Psoas muscle (tissue), 8 donors: ENCODE data around the gene RIMS1. TPM values are rescaled to one million over a fixed set of nuclear protein-coding genes. Genes with fewer than 3 reads are reported as not detected.

ENCODE experiments used
- ATAC-seq, 4 donors: fragments of 200-7000 bp; cut with Tn5 transposase; one replicate each; pipeline ENCODE4 v1.9.1; 2020; ENCODE audit warnings: moderate library complexity in 3 of 4, mild to moderate bottlenecking in 2 of 4
- DNase-seq, 2 donors: peaks; one replicate each; pipeline ENCODE4 v3.0.0-alpha.2; 2020
- H3K27ac ChIP-seq: fragments of 200-600 bp; one replicate; pipeline ENCODE4 v1.8.0; 2022
- H3K27me3 ChIP-seq, 3 donors: fragments of 200-600 bp in 1 of 3; one replicate each; pipeline versions ENCODE4 v1.6.1 to v1.8.0; 2013 to 2022; ENCODE audit warnings: low read length in 2 of 3, mild to moderate bottlenecking in 2 of 3, moderate library complexity in 1 of 3; ENCODE audit not compliant: insufficient read depth in 3 of 3
- H3K36me3 ChIP-seq, 2 donors: fragments of 200-600 bp in 1 of 2; one replicate each; pipeline versions ENCODE4 v1.6.1 to v1.8.0; 2013 to 2022; ENCODE audit warnings: low read depth in 1 of 2, mild to moderate bottlenecking in 1 of 2, moderate library complexity in 1 of 2; ENCODE audit not compliant: insufficient read depth in 1 of 2
- H3K4me1 ChIP-seq: fragments of 200-600 bp; one replicate; pipeline ENCODE4 v1.8.0; 2022
- H3K4me3 ChIP-seq: fragments of 200-600 bp; one replicate; pipeline ENCODE4 v1.8.0; 2022; ENCODE audit warnings: mild to moderate bottlenecking
- H3K9me3 ChIP-seq: fragments of 200-600 bp; one replicate; pipeline ENCODE4 v1.8.0; 2022
- WGBS, 3 donors: extraction: QIAGEN DNeasy Blood & Tissue Kit; methylation state at CpG; one replicate each; pipeline versions ENCODE4 v1.1.6 to v1.1.7; 2013; 5-methylcytosine and 5-hydroxymethylcytosine counted together
- intact Hi-C, 2 donors: fragments of 100-400 bp; cut with DNase I; formaldehyde crosslinking; loops; one replicate each; pipeline versions ENCODE4 v1.11.0 to v1.14.2; 2022
- polyA plus RNA-seq, 3 donors: library from polyadenylated mRNA; stranded (reverse); fragments of 200-250 nt; gene quantifications; one replicate each; pipeline ENCODE4 v1.2.3, GENCODE V29; 2013
- total RNA-seq, 4 donors: library from RNA; stranded (reverse); fragmentation: NEBNext Ultra II Directional in 2 of 4; extraction: Animal tissue kit (Norgen Biotek cat#: 25700) in 2 of 4; gene quantifications; one replicate each; pipeline versions ENCODE4 v1.2.1 to v1.2.4, GENCODE V29; 2021 to 2023
- TF ChIP-seq, protein P1 (sequence below): fragments of 200-600 bp; IDR thresholded peaks from one replicate; pipeline ENCODE4 v1.8.0; 2022; ENCODE audit warnings: antibody characterized with exemption
- donor health status: healthy with polysubstance abuse.
- donor health status: DM: no; HTN: no; CAD: no; lungs with moderate emphysema.
- donor health status: Bipolar disorder and iron deficiency.
- donor health status: healthy.
- donor health status: DM: yes; HTN: yes; CAD: no.
- donor health status: DM: no; HTN: no; CAD: no.
- donor health status: DM: no; HTN: no; CAD: no.
- donor health status: DM: yes; HTN: yes; CAD: no.

The RIMS1 gene
- total and polyA plus RNA-seq, 7 donors, result 0.03 to 2.0 (median 0.22) TPM

DNA sequence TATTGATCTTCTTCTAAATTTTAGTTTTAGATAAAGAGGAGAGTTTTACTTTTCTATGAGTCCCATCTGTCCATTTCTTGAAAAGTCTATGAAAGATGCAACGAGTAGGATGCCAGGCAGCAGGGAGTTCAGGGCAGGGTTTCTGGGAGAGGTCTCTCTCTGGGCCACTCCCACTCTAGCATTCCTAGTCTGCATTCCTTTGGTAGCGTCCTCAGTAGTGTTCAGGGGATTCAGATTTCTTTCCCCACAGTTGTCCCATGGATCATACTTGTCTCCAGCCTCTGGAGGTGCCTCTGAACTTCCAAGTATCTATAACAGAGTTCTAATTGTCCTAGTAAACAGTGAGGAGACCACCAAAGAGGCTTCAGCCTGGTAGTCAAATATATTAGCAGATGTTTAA is 225.3 kb downstream of the RIMS1 start:
- intact Hi-C loops, result no loop called here
- Histone ChIP-seq H3K4me1 (no peaks in the 10 kb centered on the region), H3K9me3 (no peaks in the 10 kb centered on the region), H3K27ac (no peak overlapping the region), H3K27me3 (no peaks in the 10 kb centered on the region), H3K4me3 (no peak overlapping the region), H3K36me3 (no peaks in the 10 kb centered on the region)
- no peak for DNase-seq
- WGBS, 3 donors, result 23 to 35% (median 31%) methylated on average over 2 of the region's 2 CpGs
- no peak for ATAC-seq
- TF ChIP-seq, protein P1, sequence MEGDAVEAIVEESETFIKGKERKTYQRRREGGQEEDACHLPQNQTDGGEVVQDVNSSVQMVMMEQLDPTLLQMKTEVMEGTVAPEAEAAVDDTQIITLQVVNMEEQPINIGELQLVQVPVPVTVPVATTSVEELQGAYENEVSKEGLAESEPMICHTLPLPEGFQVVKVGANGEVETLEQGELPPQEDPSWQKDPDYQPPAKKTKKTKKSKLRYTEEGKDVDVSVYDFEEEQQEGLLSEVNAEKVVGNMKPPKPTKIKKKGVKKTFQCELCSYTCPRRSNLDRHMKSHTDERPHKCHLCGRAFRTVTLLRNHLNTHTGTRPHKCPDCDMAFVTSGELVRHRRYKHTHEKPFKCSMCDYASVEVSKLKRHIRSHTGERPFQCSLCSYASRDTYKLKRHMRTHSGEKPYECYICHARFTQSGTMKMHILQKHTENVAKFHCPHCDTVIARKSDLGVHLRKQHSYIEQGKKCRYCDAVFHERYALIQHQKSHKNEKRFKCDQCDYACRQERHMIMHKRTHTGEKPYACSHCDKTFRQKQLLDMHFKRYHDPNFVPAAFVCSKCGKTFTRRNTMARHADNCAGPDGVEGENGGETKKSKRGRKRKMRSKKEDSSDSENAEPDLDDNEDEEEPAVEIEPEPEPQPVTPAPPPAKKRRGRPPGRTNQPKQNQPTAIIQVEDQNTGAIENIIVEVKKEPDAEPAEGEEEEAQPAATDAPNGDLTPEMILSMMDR, result no peak

DNA sequence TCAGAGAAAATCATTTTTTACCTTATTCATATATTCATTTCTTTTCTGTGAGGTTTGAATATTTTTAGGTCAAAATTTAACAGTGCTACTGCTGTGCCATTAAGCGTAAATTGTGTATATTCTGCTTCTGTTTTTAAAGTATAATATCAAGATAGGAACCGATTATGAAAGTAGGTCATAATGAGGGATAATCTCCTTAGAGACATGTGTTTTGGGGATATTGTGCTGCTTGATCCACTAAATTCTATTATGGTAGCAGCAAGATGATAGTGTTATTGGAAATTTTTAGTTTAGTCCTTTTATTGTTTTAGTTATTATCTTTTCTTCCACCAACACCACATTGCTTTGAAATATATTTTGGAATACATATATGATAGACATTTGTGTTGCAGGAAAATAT is 244.0 kb downstream of the RIMS1 start:
- Histone ChIP-seq H3K4me3 (no peak overlapping the region), H3K27ac (no peak overlapping the region), H3K27me3 (no peaks in the 10 kb centered on the region), H3K36me3 (no peaks in the 10 kb centered on the region), H3K9me3 (no peaks in the 10 kb centered on the region), H3K4me1 (no peaks in the 10 kb centered on the region)
- ATAC-seq (no peak), DNase-seq (no peak)
- TF ChIP-seq, protein P1, result no peak
- intact Hi-C loops, result no loop called here
- 79 to 90% (median 84%) methylated on average over 2 of the region's 2 CpGs for WGBS, 3 donors

DNA sequence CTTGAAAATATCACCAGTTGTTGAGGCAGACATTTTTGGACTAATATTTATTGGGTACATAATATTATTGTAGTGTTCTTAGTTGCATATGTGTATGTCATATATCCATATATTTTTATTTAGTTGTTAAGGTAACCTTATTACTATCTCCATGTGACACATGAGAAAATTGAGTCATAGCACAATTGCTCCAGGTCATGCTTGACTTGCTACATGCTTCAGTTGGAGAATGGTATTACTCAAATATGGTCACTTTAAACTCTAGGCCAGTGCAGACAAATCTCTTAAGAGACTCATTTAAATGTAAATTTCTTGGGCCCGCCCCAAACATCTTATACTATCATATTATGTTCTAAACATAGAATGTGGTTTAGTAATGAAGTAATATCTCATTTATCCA is 246.1 kb downstream of the RIMS1 start:
- no peaks in the 10 kb centered on the region for H3K27me3 ChIP-seq
- no peak for ATAC-seq
- no peak overlapping the region for H3K4me3 ChIP-seq
- H3K4me1 ChIP-seq, result no peaks in the 10 kb centered on the region
- H3K36me3 ChIP-seq, result no peaks in the 10 kb centered on the region
- H3K9me3 ChIP-seq, result no peaks in the 10 kb centered on the region
- intact Hi-C loops, result no loop called here
- TF ChIP-seq, protein P1, result no peak
- no peak overlapping the region for H3K27ac ChIP-seq
- DNase-seq, result no peak
- WGBS, 3 donors, result 66 to 70% (median 68%) methylated on average over 1 of the region's 1 CpG

DNA sequence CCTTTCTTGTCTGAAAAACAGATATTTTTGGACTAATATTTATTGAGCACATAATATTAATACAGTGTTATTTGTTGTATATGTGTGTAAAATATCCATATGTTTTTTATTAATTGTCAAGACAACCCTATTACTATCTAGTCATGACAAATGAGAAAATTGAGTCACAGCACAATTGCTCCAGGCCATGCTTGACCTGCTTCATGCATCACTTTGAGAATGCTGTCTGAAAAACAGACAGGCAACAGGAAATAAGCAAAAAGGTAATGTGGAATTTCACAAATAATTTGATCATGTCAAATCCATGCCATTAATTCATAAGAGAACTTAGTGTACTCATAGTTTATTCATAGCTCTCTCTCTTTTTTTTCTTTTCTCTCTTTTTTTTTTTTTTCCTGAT is 246.5 kb downstream of the RIMS1 start:
- TF ChIP-seq, protein P1, result no peak
- DNase-seq (no peak), ATAC-seq (no peak)
- Histone ChIP-seq H3K27ac (no peak overlapping the region), H3K36me3 (no peaks in the 10 kb centered on the region), H3K4me1 (no peaks in the 10 kb centered on the region), H3K4me3 (no peak overlapping the region), H3K9me3 (no peaks in the 10 kb centered on the region), H3K27me3 (no peaks in the 10 kb centered on the region)
- intact Hi-C loops, result no loop called here

DNA sequence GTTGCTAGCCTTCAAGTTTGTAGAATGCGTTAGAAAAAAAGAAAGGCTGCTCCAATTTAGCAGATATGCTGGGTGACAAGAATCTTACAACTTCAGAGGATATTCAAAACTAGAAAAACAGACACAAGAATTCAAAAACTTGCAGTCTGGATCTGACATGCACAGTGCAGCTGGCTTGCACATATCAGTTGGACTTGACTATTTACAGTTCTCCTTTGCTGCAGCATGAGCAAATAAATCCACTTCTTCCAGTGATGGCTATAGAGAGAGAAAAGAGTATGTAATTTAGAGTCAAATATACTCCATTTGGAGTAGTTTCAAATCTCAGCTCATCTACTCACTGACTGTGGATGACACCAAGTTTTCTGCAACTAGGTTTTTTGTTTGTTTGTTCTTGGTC is 247.0 kb downstream of the RIMS1 start:
- WGBS, 3 donors, result 71 to 73% (median 71%) methylated on average over 1 of the region's 1 CpG
- H3K4me3 ChIP-seq, result no peak overlapping the region
- H3K9me3 ChIP-seq, result no peaks in the 10 kb centered on the region
- no peak overlapping the region for H3K27ac ChIP-seq
- TF ChIP-seq, protein P1, result no peak
- no peaks in the 10 kb centered on the region for H3K4me1 ChIP-seq
- DNase-seq (no peak), ATAC-seq (no peak)
- H3K36me3 ChIP-seq, result no peaks in the 10 kb centered on the region
- intact Hi-C loops, result no loop called here
- H3K27me3 ChIP-seq, result no peaks in the 10 kb centered on the region
